NCI-H446 (cell line): Measurements from ENCODE around the gene ZDHHC9.
A peak's percentile ranks its signal among the peaks of the same experiment; 100 is the strongest.

ENCODE experiments used
- DNase-seq, 2 experiments: peaks; one replicate each; lab custom pipeline; 2025; lab: John Stamatoyannopoulos, UW

The ZDHHC9 gene

DNA sequence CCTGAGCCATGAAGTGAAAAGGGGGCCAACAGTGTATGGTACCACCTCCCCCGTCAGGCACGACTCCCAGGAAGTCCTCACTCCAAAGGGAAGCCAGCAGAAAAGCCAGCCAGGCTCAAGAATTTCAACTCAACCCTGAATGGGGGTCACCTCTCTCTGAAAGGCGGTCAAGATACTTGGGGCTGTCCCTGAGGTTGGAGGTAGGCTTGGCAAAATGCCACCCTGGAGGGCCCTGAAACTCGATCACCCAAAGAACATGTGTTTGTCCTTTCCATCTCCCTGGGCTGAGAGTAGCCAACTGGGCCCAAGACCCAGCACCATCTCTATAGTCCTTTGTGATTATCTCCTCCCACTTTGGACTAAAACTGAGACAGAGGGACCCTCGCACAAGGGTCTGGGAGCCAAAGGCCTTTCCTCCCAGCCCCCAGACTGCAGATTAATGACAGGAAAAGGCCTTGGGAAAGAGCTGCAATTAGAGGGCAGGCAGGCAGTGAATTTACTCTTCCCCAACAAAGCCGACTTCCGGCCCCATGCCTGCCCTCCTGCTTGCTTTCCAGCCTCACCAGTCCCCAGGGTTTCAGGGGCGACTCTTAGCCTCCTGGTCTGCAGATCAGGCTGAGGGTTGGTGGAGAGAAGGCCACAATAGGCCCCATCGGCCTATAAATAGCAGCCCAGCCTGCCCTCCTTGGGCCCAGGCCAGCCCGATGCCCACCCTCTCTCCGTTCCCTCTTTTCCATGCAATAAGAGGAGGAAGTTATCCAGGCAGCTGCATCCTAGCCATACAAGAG, 58.3 kb downstream of the ZDHHC9 start:
- no peak for DNase-seq

DNA sequence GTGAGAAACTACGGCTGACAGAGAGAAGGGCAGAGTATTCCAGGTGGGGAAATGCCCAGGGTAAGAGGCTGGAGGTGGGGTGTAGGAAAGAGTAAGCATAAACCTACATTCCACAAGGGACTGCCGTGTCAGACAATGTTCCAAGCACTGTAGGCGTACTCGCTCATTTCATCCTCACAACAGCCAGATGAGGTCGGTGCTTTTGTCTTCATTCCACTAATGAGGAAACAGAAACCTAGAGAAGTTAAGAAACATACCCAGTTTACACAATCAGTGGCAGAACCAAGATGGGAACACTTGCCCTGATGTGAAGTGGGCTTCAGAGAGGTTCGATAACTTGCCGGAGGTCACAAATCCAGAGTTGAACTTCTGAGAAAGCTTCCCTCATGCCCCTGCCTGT, 59.3 kb downstream of the ZDHHC9 start:
- no peak for DNase-seq

DNA sequence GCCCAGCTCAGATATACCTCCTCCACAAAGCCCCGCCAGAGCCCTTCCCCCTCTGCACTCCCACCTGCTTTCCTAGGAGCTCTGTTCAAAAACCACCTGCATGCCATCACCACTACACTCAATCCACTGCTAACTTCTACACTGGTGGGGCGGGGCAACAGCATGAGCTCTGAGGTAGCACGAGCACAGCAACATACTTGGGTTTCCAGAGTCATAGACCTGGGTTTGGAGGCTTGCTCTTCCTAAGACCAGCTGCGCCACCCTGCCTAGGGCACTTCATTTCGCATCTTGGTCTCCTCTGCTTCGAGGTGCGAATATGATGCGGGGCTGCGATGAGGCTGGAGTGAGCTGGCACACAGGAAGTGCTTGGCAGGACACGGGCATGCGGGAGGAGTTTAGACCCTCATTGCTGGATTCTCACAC, 60.4 kb downstream of the ZDHHC9 start:
- DNase-seq, result no peak

DNA sequence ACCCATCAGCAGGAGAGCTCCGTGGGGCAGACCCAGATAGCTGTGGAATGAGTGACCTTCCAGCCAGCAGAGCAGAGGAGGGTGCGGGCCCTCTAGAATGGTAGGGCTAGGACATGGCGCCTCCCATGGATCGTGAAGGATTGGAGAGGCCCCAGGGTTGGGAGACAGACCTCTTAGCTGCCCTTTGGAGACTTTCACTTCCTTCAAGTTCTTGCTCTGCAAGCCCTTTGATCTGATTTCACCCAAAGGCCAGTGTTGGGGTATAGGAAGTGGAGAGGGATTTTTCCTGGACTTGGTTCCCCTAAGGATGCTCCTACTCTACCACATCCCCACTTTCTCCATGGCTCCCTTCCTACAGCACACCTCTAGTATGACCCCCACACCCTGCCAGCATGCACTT, 61.0 kb downstream of the ZDHHC9 start:
- DNase-seq, result no peak

DNA sequence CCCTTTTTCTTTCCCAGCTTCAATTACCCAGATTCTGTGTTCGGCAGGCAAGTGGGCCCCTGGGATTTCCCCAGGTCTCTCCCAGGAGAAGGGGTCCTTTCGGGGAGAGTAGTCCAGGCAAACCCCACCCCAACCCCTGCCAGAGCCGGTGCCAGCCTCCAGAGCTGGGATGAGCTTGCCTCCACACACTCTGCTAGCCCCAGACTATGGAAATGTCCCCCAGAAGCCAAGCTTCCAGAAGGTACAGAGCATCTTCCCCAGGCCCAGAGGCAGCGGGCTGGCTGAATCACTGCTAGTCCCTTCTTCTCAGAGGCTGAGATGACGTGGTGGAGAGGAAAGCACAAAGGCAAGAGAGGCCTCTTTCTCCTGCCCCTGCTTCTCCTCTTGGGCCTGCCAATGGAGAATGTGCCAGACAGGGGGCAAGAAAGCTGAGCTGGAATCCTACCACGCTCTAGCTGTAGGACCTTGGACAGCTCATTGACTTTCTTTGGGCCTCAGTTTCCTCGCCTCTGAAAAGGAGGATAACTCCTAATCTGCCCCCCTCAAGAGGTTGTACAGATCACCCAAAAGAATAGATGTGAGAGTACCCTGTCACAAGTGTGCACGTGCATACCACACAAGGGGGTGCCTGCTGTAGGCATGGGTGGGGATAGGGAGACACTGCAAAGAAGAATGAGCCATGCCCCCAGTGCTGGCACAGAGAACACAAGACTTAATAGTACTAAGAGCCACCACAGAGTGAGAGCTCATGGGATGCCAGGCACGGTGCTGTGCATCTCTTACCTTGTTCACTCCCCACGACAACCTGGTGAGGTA, 61.8 kb downstream of the ZDHHC9 start:
- DNase-seq, result no peak

DNA sequence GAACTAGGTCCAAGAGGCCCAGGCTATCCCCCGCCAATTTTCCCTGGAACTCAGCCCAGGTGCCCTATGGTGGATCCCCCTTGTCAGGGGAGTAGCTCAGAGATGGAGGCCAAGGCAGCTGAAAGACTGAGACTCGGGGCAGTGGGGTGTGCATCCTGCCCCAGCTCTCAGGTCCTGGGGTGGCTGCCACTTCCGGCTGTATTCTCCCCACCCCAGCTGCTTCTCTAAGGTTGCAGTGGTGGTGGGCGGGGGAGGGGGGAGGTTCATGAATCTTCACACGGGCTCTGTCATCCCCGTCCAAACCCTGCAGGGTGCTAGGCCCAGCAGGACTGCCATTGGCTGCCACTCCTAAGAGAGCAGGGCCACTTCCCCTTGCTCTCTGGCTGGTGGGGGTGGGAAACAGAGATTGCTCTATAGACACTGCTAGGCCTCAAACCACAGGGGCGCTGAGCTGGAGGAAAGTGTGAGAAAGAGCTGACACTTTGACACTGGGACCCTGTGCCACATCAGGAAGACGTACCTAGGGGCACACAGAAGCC, 62.5 kb downstream of the ZDHHC9 start:
- DNase-seq, result peak; percentile 41 to 64

DNA sequence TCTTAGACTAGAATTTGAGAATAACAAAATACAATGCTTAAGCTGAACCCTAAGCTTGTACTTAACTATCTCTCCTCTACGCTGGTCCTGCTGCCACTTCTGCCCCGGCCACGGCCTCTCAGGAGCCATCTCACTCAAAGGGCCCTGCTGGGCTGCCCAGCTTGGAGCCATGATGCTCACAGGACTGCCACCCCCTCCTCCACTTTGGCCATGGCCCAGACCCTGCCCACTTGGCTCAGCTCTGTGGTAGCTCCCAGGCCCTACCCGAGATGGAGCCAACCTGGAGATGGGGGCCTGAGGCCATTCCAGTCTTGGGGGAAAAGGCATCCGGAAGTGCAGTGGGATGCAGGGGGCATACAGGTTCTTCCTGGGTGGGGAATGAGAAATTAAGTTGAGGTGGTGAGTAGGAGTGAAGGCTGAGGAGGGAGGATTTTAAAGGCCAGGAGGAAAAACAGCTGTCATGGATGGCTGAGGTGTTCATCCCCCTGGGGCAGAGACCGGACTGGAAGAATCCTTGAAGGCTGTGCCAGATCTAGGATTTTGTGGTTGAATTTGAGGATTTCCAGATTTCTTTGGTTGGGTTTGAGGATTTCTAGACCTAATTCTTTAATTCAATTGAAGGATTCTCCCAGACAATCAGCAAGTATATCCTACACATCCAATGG, 63.1 kb downstream of the ZDHHC9 start:
- DNase-seq, result peak in 1 of 2 experiments; percentile 45

DNA sequence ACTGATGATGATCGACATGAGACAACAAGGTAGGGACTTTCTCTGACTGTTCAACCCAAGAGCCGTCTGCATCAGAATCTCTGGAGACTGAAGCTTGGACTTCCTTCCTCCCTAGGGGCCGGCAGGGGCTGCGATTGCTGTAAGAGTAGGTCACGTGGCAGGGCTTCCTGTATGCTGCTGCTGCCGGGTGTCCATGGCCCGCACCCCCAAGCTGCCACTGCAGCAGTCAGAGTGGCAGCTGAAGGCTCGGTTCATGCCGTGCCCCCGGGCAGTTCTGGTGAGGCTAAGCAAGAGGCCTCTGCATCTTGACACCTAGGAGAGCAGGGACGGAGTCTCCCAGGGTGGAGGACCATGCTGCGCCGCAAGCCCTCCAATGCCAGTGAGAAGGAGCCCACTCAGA, 63.9 kb downstream of the ZDHHC9 start, which contains the start of gene SASH3:
TSS of gene SASH3 (plus strand) at position 203 of the 400 bp plus-strand sequence. CDS start at position 352, 149 bp downstream.
- no peak for DNase-seq

DNA sequence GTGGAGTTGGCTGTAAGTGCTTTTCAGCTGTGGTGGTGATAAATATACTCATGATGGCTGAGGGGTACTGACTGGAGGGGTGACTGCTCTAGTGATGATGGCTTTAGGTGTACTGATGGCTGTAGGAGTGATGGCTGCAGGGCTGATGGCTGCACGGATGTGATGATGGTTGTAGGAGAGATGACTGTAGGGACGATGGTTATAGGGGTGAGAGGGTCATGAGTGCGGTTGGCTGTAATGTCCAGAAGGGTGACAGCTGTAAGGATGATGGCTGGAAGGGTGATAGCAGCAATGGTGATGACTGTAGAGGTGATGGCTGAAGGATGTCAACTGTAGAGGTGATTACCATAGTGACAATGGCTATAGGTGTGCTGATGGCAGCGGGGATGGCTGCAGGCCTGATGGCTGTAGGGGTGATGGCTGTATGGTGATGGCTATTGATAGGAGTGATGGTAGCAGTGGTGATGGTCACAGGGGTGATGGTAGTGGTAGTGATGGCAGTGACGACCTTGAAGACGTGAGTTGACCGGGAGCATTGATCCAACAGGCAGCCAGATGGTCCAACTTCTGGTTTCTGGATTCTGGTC, 64.5 kb downstream of the ZDHHC9 start:
- DNase-seq, result no peak

DNA sequence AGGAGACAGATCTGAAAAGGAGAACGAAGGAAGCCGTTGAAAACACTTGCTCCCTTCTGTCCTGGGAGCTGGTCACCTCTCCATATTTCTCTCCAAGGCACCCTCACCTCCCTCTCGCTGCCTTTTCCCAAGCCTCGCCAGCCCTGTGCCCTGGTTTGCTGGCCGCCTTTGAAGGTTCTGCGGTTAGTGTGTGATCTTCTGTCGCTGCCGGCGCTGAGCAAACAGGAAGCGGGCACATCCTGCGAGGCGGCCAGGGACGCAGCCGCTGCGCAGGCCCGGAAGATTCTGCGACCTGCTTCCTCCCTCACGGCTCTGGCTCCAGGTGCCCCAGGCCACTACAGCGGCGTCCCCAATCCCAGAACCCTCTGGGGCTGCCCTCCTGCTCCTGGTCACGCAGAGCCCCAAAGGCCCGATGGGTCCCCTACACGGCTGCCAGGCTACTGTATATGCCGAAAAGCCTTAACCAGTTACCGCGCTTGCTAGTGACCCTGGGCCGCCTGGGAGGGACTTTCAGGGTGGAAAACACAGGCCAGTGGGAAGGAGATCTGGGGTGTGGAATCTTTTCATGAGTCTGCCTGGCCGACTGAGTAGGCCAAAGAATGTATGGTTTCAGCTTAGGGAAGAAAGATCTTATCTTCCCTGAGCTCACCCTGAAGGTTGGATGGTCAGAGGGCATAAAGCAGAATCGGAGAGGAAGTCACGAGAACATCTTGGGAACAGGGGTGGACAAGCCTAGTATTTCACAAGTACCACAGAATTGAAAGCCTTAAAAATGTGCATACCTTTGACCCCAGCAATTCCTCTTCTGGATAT, 66.3 kb downstream of the ZDHHC9 start:
- DNase-seq, result no peak

DNA sequence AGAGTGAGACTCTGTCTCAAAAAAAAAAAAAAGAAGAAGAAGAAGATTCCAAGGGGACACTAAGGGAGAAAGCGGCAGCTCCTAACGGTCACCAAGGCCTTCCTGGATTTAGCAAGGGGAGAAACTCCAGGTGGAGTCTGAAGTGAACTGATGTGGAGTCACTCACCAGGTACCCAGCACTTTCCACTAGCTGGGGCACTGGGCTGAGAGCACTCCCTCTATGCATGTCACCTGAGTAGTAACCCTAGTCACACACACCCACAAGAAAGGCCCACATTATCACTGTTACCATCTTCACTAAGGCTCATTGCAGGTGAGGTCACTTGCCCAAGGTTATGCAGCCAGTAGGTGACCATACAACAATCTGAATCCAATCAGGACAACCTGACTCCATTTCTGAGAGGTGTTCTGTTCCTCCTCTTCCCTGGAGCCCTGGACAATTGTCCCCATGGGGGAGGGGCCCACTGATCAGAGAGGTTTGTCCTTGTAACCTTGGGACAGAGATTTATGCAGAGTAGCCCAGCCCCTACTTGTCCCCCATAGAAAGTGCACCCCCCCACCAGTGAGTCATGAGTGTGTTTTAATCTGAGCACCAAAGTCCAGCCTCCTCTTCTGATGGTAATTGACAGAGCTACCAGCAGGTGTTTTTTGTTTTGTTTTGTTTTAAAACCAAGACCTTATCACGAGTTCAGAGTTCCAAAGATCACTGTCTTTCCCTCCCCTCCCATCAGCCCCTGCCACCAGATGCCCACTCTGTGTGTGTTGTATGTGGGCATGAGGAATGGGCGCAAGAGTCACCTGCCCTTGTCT, 69.8 kb downstream of the ZDHHC9 start:
- DNase-seq, result no peak

DNA sequence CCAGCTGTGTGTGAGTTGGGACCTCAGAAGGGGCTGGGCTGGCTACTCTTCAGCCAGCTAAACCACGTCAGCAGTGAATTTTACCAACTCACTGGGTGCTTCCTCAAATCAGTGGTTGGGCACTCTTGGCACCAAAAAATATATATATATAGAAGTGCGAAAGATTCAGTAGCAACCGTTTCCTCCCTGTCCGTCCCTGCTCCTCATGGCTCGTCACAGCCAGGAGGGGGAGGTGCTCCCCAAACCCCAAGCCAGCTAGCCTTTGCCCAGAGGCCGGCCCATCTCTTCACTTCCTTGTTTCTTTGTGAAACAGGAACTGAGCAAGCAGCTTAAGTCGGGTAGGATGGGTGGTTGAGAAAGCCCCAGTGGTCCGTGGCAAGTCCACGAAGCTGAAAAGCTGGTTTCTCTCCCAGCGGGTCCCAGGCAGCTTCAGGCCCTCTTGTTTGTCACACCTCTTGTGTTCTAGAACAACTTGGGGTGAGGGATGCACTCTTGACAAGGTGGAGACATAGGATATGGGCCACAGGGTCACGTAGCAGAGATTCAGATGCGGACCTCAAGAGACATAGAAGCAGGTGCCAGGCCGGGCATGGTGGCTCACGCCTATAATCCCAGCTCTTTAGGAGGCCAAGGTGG, 70.8 kb downstream of the ZDHHC9 start:
- no peak for DNase-seq

DNA sequence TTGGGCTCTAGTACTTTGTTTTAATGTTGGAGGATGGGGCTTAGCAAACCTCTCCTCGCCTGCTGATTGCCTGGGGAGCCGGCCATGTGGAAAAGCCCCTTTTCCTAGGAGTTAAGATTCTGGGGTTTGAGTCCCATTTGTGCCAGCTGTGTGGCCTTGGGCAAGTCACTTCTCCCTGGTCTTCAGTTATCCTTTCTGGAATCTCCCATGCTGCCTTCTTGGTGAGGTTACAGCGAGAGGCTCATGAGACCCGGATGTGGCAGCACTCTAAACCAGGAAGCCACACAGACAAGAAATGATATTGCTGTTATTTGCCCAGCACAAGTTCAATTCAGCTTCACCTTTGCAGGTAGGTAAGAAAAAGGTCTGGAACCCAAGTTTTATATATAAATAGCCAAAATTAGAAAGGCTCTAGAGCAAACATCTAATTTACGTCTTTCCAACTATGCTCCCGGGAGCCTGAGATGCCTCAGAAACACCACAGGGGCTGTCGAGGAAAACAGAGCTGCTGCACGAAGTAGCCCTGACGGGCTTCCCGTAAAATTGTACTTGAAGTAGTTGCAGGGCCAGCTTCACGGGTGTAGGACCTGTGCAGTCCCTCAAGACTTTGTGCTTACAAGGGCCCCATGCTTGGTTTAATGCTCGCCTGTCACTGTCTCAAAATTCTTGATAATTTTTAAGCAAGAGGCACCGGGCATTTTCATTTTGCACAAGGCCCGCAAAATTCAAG, 72.3 kb downstream of the ZDHHC9 start:
- no peak for DNase-seq

DNA sequence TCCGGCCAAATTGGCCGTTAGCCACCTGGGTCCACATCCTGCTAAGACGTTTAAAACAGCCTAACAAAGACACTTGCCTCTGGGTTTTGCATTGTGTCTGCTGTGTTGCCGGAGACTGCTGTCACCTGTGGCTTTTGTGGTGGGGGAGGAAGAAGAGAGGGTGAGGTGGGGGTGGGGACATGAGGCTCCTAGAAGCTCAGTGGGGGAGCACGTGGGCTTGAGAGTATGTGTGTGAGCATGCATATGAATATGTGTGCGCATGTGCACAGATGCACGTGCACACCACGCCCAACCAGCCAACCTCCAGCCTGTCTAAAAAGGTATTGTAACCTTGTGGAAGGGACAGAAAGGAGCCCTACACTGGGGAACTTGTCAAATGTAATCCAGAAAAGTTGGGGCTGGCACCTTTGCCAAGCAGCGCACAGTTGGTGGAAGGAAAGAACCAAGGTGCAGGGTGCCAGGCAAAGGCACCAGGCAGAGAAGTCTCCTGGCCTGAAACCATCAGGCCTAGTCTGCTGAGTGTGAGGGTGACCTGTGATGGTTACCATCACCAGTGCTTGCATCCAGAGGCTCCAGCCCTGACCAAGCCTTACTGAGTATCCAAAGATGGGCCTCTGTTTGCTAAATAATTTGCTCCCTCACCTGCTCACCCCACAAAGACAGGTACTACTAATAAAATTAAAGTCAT, 74.1 kb downstream of the ZDHHC9 start:
- no peak for DNase-seq

DNA sequence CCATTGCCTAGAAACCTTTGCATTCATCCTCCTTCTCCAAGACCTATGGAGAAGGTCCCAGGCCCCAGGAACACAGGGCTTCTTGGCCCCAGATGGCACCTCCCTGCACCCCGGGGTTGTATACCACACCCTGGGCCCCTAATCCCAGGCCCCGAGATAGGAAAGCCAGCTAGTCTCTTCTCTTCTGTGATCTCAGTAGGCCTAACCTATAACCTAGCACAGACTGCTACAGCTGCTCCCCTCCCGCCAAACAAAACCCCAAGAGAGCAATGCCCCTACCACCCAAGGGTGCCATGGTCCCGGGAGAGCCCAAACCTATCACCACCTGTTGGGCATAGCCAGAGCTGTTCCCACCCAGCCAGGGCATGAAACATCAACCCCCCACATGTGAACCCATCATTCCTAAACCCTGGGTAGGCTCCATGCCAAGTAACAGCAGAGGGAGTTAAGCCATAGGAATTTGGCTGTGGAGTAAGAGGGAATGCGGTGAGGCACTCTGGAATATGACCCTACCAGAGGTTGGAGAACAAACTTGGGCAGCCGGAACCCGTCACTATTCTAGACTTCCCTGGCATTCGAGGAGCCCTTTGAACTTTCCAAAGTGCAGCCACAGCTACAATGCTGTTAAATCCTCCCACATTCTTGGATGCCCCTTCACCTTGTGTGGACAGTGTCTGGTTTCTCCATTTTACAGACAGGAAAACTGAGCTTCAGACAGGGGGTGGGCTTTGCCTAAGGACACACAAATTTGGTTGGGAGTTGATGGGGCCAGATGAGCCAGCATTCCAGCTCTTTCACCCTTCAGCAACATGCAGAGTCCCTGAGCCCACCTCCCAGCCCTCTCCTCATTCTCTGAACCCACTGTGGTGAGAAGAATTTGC, 74.9 kb downstream of the ZDHHC9 start:
- DNase-seq, result no peak

DNA sequence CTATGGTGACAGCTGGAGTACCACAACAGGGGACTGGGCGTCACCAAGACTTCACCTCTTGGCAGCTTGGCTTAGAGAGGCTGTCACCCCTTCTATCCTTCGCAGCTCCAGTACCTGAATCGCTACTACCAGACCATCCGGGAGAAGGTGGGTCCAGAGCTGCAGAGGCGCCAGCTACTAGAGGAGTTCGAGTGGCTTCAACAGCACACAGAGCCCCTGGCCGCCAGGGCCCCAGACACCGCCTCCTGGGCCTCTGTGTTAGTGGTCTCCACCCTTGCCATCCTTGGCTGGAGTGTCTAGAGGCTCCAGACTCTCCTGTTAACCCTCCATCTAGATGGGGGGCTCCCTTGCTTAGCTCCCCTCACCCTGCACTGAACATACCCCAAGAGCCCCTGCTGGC, 75.5 kb downstream of the ZDHHC9 start:
- DNase-seq, result no peak

DNA sequence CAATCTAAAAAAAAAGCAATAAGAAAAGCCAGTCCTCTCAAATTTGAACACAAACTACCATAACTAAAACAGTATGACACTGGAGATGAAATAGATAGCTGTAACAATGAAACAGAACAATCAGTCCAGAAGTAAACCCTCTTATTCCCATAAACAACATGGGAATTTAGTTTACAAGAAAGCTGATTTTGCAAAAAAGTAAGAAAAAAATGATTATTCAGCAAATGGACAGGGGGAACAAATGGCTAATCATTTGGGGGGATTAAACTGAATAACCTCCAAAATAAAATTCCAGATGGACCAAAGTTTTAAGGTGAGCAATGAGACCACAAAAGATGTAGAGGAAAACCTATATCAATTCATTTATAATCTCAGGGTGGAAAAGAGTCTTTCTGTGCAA, 80.0 kb downstream of the ZDHHC9 start:
- DNase-seq, result no peak
